ENCODE results near the gene DUSP7.

The DUSP7 gene

DNA sequence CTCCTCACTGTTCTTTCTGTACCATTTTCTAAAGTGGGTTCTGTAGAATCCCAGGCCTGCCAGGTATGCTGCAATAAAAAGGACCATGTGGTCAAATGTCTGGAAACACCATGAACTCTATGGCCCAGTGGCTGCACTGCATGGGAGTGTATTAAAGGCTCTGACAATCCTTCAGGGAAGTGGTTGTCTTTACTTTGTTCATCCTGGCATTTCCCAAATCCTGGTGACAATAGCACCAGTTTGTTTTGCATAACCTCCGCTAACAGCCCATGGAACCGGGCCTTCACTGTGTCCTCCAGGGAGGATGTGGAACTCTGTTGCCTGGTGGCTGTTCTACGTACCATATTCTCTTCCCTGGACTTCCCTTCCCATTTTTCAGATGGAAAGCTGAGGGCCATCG, 11.2 kb upstream of the DUSP7 start:
- DNase-seq (ENCODE audit: low read depth): no peak

DNA sequence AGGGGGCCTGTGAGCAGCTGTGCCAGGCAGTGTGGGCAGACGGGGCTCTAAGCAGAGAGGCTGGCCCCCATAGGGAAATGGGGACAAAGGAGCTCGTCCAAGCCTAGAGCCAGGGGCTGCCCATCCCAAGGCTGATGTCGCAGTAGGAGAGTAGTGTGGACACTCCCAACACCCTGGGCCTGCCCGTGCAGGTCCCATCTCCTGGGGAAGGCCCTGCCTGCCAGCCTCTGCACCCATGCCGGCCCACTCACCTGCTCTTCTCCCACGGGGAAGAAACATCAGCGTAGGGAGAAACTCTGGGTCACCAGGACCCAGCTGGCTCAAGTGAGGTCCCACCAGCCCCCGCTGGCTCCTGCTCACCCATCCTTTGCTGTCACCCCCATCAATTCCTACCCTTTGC, 10.7 kb upstream of the DUSP7 start:
- DNase-seq (ENCODE audit: low read depth): no peak

DNA sequence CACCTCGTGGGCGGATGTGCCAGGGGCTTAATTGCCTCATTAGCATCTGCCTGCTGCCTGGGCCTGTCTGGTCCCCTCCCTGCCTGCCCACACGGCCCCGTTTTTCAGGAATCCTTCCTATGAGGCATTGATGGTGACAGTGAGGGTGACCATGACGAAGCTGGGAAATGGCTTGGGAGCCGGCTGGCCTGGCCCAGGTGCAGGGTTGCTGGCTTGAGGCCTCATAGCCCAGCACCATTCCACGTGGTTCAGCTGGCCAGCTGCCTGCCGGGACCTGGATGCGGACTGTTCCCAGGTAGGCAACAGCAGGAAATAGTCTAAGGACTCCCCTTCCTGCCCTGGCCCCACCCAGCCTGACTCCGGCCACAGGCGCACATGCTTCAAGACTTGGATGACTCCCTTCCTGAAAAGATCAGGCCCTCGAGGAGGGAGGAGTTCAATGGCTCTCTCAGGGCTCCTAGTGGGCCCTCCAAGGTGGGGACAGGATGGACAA, 8.9 kb upstream of the DUSP7 start:
- no peak for DNase-seq (ENCODE audit: low read depth)

DNA sequence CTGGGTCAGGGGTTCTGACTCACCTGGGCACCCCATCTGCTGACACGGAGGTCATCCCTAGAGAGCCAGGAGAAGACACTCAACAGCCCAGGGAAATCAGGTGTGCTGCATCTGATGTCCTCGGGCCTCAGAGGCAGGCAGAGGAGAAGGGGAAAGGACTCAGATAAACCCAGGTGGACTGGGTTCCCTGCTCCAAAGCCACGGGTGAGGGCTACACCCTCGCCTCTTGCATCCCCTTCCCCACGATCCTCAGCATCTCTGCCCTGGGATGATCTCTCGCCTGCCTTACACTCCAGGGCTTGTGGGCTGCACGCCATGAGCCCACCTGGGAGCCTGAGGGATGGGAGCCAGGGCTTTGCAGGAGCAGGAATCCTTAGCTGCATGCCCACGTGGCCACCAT, 8.2 kb upstream of the DUSP7 start:
- DNase-seq (ENCODE audit: low read depth): no peak

DNA sequence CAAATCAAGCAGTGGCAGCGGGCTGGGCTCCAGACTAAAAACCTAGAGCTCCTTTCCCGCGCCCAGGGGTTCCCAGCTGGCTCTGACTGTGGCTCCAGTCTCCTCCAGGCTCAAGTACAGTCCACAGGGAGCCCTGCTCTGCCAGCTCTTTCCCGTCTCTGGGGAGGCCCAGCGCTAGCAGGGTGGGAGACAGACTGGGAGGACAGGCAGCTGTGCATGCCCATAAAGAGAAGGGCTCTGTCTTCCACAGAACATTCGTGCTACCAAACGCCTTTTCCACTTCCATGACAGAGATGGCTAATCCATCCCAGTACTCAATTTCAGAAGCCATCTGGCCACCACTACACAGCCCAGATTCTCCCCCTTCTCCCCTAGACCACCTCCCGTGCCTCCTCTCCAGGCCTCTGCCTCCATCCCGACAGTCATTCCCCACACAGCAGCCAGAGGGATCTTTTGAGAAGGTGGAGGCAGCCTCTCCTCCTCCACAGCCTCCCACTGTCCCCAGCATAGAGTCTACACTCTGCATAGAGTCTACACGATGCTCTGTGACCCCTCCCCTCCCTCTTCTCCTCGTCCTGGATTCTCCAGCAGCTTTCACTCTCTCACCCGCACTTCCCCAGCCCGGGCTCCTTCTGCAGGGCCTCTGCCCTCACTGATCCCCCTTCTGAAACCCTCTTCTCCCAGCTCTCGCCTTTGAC, 6.8 kb upstream of the DUSP7 start:
- DNase-seq (ENCODE audit: low read depth): no peak

DNA sequence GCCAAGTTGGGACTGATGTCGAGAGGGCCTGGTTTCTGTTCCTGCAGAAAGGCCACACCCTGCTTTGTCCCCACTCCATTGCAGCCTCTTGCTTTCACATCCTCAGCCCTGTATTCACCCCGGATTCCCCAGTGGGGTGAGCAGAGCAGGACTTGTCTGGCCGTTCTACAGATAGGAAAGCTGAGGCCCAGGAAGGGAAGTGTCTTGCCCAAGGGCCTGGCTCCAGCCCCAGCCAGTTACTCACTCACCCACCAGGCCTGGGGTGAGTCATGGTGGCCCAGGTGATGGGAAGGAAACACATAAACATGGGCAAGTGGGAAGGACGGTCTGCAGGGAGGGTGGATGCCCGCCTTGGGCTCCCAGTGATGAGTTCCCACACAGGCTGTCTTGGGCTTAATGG, 6.1 kb upstream of the DUSP7 start:
- peak; percentile 91 for DNase-seq (ENCODE audit: low read depth)

DNA sequence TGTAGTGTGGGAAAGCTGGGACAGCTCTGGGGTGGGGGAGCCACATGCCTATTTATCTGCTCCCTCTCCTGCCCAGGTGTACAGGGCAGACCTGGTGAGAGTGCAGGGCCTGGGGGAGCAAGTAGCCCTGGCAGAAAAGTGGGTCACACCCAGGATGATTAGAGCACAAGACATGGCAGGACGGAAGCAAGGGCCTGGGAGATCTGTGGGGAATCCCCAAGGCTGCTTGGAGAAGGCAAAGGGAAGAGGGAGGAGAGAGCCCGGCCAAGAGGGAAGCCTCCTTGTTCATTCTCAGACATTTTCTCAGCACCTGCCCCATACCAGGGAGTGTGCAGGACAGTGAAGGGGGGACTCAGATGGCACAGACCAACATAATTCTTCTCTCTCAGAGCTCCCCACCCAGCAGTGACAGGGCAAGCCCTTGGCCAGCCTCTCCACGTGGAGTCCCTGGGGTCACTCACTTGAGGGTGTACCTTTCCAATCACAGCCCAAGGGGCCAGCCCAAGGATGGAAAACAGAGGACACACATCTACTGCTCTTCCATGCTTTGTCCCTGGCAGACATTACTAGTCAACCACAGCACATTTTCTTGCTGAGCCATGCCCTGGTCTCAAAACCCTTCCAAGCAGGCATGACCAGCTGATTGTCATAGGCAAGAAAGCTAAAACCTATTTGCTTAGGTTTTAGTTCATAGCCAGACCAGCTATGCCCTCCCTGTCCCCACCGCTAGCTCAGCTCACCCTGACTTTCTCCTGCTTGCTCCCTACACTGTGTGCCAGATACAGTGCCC, 4.9 kb upstream of the DUSP7 start:
- DNase-seq (ENCODE audit: low read depth): no peak

DNA sequence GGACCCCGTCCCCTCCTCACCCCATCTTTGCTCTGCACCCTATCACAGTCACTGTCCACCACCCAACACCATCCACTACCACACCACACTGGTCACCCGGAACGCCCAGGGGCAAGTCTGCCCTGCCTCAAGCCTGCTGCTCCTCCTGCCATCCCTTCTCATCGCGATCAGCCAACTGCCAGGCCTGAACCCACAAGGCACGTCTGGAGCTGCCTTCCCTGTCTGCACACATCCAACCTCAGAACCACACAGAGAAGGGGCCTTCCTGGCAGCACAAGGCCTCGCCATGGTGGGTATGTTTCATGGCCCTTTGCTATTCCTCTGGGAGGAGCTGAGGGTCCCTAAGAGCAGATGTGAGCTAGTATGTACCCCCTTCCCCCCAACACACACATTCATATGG, 3.4 kb upstream of the DUSP7 start:
- no peak for DNase-seq (ENCODE audit: low read depth)

DNA sequence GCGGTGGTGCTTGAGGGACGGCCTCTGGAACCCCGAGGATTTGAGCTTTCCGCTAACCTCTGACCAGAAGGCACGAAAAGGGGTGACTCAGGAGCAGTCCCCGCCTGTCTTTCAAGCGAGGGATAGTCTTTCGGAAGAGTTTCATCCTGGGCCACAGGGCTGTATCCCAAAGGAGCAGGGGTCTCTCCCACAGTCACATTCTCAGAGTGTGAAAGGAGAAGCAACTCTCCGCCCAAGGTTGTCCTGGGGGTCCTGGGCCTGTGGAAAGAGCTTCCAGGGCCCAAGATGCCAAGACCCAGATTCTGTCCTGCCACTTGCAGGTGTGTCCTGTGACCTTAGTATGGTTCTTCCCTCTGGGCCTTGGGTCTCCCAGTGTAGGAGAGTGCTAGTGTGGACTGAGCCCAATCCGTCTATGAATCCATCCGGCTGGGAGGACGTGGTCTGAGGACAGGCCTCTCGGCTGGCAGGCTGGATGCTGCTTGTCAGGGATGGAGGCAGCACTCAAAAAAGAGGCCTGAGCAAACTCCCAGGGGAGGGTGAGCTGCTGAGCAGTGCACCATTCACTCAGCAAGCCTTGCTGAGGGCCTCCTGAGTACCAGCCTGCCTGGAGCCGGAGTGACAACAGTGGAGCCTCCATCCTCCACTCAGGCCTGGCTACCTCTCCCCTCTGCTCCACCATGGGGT, 1.6 kb upstream of the DUSP7 start:
- DNase-seq (ENCODE audit: low read depth): no peak

DNA sequence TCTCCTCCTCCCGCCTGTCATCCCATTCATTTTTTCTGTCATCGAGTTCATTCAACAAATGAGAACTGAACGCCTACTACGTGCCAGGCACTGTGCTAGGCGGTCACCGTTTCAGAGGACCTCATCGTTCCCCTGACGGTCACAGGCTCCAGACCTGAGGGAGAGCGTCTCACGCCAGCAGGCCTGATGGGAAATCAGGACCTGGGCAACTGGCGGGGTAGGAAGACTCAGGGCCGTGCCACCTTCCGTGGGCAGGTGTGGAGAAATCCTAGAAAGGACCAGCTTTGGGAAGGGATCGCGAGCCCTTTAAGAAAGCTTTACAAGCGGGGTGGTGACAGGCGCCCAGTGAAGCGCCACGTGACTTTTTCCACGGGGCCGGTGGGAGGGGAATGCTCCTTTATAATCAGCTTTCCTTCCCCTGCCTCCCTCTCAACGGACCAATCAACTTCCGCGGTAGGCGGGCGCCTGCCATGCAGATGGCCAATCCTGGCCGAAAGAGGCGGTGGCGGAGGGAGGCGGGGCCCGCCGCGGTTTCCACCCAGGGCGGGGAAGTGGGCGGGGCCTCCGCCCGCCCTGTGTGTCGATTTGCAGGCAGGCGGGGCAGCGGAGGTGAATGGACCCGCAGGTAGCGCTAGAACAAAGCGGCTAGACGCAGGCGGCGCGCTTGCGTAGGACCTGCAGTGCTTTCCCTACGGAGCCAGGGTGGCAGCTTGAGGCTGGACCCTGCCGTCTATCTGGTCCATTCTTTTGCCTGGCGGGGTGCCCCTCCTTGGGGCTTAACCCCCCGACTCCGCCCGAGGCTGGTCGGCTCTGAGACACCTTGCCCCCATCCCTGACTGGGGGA, 819 bp upstream of the DUSP7 start:
- DNase-seq (ENCODE audit: low read depth): peak; percentile 98

DNA sequence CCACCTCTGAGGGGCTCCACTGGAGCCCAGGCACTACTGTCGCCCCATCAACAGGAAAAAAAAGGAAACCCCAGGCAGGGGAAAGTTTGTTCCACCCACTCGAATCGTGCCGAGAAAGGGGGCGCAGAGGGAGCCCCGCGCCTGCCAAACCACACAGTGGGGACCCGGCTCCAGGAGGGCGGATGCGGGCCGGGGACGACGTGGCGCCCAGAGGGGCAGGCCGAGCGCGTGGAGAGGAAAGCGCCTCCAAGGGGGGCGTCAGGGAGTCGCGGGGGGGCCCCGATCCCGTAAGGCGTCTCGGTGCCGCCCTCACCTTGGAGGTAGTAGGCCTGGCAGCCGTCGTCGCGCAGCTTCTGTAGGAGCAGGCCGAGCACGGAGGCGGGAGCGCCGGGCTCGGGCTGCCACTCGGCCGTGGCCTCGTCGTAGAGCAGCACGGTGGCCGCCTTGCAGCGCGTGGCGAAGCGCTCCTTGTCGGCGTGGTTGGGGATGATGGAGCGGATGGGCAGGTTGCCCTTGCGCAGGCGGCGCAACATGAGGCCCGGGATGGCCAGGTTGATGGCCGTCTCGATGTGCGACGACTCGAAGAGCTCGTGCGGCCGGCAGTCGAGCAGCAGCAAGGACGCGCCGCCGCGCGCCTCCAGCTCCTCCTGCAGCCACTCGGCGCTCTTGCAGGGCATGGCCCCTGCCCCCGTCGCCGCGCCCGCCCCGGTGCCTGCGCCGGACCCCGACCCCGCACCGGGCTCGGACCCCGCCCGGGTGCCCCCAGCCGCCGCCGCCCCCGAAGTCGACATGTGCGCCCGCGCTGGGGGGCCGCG, 627 bp downstream of the DUSP7 start:
- no peak for DNase-seq (ENCODE audit: low read depth)

DNA sequence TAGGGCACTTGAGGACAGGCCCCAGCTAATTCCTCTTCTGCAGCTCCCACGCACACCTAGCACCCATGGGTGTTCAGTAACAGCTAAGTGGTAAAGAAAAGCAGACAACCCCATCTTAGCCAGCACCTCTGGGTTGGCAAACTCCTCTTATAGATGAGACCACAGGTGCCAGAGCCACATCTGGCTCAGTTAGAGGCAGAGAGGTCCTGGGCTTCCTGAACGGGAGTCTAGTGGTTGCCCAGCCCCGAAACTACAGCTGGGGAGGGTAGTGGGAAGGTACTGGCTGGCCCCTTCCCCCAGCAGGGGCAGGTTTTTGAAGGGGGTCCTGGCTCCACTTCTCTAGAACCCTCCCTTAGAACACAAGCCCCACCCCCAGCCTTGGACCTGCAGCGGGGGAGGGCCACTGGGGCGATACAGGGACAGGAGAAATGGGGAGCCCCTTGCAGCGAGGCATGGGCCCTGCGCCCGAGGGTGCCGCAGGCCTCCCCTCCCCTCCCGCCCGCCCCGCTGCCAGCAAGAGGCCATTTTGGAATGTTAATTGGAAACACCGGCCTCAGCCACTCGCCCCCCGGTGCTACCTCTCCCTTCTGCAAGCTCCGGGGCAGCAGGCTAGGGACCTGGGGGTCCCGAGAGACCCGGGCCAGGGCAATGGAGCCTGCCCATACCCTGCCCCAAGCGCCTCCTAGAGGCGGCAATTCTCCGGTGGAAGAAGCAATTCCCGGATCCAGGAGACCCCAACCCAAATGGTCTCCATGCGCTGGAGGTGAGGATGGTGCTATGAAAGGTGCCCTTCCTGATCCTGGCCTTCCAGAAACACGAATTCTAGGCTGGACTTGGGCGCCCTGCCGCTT, 1.5 kb downstream of the DUSP7 start:
- no peak for DNase-seq (ENCODE audit: low read depth)

DNA sequence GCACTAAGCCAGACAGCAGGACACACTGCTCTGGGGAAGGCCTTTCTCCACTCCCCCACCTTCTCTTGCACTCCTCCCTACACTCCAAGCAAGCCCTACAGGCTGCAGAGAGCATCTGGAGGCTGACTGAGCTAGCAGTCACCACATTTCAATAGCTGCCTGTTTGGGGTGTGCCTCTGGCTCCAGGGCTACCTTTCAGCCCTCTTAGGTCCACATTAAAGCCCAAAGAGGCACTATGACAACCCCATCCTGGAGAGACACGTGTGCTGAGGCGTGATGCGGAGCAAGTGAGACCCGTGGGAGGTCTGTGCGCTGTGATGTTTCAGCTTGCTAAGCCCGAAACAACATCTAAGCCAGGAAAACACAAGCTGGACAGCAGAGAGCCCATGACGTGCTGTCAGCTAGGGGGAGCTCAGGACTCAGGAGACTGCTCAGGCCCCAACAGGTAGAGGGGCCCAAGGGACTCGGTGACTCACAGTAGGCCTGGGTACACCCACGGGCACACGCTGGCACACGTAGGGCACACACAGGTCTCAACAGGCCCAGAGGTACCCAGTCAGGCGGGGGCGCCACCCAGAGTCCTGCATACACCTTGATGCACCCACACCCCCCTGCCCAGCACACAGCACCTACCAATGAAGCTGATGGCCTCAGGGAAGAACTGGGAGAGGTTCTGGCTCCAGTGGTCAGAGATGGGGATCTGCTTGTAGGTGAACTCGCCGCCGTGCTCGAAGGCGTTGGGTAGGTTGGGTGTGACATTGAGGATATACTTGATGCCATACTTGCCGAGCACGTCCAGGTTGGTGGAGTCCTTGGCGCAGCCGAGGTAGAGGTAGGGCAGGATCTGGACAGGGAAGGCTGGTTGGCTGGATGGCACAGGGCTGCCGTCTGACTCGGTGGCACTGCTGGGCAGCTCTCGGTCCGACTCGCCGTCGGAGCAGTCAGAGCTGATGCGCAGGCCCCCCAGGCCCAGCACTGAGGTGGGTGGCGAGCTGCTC, 2.8 kb downstream of the DUSP7 start:
- DNase-seq (ENCODE audit: low read depth): no peak

DNA sequence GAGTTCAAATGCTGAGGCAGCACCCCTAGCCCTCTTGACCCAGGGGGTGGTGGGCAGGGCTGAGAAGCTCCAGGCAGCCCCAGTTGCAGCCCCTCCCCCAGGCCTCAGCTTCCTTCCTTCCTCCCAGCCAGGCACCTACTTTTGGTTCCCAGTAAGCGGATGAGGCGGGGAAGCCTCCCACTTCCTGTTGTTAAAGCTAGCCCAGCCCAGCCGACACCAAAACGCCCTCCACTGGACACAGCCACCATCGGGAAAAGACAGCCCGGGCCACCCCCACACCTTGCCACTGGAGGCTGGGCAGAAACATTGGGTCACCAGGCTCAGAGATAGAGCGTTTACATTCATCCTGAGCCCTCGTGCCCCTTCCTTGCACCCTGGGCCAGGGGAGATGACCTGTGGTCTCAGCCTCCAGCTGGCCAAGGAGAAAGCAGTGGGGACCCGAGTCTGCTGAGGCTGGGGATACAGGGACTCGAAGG, 3.5 kb downstream of the DUSP7 start:
- DNase-seq (ENCODE audit: low read depth): peak; percentile 77

DNA sequence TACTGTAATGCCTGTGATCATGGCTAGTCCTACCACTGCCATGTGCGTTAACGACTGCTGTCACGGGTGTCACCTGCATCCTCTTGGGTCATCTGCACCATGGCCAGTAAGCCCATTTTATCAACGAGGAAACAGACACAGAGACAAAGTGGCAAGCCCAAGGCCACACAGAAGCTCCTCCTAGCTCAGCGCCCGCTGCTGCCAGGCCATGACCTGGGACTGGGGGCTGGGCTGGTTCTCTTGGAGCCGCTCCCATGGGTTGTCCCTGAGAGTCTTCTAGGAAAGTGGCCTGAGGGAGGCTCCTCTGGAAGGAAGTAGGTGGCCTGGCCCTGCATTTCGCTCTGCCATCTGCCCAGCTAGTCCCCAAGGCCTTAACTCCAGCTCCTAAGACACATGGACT, 4.9 kb downstream of the DUSP7 start:
- no peak for DNase-seq (ENCODE audit: low read depth)

DNA sequence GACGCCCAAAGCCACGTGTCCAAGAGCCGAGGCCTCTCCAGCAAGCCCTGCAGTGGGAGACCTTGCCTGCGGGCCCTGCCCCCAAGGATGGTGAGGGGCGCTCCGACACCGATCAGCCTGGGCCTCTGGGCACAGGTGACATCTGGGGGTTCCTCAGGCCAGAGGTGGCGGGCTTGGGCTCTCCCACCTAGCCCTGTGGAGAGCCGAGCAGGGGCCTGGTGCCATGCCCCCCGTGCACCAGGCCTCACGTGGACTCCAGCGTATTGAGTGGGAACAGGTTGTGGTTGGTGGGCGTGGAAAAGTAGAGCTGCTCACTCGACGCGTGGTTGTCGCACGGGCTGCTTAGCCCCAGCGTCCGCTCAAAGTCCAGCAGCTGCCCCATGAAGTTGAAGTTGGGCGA, 5.8 kb downstream of the DUSP7 start:
- DNase-seq (ENCODE audit: low read depth): no peak

DNA sequence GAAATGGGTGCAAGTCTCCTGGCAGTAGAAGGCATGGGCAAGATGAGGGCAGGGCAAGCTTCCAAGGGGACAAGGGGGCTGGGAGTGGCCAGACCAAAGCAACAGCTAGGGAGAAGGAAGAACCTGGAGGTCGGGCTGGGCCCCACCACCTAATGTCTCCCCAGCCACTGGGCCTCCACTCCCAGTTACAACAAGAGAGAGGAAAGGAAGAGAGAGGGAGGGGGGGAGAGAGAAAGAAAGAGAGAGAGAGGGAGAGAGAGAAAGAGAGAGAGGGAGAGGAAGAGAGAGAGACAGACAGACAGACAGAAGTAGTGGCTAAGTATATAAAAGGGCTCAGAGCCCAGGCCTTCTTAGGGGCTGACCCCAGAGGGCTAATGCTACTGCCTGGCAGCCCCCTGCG, 6.9 kb downstream of the DUSP7 start:
- DNase-seq (ENCODE audit: low read depth): no peak

DNA sequence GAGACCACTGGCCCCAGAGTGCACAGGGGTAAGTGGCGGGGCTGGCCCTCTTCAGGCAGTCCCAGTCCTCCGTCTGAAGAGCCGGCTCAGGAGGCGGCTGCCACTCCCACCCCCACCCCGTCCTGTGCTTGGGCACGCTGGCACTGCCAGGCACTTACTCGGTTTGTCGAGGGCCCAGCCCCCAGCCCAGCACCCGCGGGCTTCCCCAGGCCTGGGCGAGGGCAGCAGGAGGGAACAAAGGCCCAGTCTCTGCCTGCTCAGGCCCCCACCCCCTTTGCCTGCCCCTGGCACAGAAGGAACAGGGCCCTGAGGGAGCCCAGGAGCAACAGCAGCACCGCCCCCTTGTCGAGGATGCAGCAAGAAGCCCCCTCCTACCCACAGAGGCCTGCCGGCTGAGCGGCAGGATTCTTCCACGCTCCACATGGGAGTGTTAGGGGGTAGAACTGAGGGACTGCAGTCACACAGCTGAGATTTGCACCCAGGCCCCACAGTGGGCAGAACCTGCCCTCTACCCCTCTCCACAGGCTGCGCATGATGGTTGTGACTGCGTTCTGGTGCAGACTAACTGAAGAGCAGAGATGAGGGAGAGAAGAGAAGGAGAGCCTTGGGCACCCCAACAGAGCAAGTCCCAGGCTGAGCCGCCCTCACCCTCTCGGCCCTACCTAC, 8.9 kb downstream of the DUSP7 start:
- no peak for DNase-seq (ENCODE audit: low read depth)
